Subcutaneous abdominal adipose tissue (tissue), 5 donors: Measurements from ENCODE around the gene EGFR.

Experiments used
- H3K27ac ChIP-seq: one replicate; pipeline ENCODE4 v1.7.0; 2013; ENCODE audit warnings: low read depth, mild to moderate bottlenecking, inconsistent platforms, low read length, moderate library complexity
- H3K27me3 ChIP-seq, 5 donors: one replicate each; pipeline ENCODE4 v1.7.0; 2013; ENCODE audit warnings: low read length in 5 of 5, inconsistent platforms in 1 of 5; ENCODE audit not compliant: control insufficient read depth in 5 of 5, insufficient read depth in 4 of 5
- H3K36me3 ChIP-seq, 5 donors: one replicate each; pipeline ENCODE4 v1.7.0; 2013; ENCODE audit warnings: low read length in 5 of 5; ENCODE audit not compliant: control insufficient read depth in 5 of 5, insufficient read depth in 5 of 5
- H3K4me1 ChIP-seq, 5 donors: one replicate each; pipeline ENCODE4 v1.7.0; 2013; ENCODE audit warnings: low read length in 5 of 5, mild to moderate bottlenecking in 3 of 5, moderate library complexity in 1 of 5; ENCODE audit not compliant: control insufficient read depth in 5 of 5, insufficient read depth in 5 of 5
- H3K4me3 ChIP-seq, 5 donors: one replicate each; pipeline ENCODE4 v1.7.0; 2013; ENCODE audit warnings: low read length in 5 of 5, low read depth in 1 of 5
- H3K9ac ChIP-seq, 5 donors: one replicate each; pipeline ENCODE4 v1.7.0; 2013; ENCODE audit warnings: low read length in 5 of 5, mild to moderate bottlenecking in 4 of 5, moderate library complexity in 3 of 5
- H3K9me3 ChIP-seq, 5 donors: one replicate each; pipeline ENCODE4 v1.7.0; 2013; ENCODE audit warnings: low read length in 5 of 5; ENCODE audit not compliant: control insufficient read depth in 5 of 5
- donor health status: healthy.
- donor health status: healthy.
- donor health status: healthy.
- donor health status: healthy.
- donor health status: healthy.

Gene EGFR

DNA sequence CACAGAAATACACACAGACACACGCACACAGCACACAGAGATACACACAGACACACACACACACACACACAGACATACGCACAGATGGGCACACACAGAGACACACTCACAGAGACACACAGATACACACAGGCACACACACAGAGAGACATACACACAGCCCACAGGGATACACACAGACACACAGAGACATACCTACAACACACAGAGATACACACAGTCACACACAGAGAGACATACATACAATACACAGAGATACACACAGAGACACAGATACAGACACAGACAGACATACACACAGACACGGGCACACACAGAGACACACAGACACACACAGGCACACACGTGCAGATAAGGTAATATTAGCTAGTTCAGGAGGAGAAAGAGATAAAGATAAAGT, 76.9 kb downstream of the EGFR start:
- Histone ChIP-seq H3K36me3 (no peaks in the 10 kb centered on the region), H3K27ac (no peak overlapping the region), H3K4me1 (peaks cover 0 to 56% (median 41%) of the 10 kb centered on the region in 5 donors), H3K9ac (no peak overlapping the region), H3K9me3 (no peaks in the 10 kb centered on the region), H3K4me3 (no peak overlapping the region), H3K27me3 (no peaks in the 10 kb centered on the region)

DNA sequence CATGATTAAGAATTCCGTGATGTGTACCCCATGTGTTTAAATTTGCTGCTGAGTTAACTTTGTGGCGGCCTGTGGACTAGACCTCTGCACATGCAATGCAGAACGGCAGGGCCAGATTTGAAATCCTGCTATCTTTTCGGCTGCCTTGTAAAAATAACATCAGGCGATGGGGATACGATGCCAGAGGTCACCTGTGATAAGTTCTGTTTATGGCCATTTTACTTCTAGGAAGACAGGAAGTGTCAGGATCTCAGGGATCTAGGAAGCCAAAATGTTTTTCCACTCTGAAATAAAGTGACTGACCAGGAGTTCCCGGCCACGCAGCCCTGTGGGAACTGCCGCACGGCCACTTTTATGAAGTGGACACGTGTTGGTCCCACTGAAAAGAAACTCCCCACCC, 77.5 kb downstream of the EGFR start:
- peaks cover 5 to 61% (median 48%) of the 10 kb centered on the region in 5 donors for H3K4me1 ChIP-seq
- H3K27ac ChIP-seq = no peak overlapping the region

DNA sequence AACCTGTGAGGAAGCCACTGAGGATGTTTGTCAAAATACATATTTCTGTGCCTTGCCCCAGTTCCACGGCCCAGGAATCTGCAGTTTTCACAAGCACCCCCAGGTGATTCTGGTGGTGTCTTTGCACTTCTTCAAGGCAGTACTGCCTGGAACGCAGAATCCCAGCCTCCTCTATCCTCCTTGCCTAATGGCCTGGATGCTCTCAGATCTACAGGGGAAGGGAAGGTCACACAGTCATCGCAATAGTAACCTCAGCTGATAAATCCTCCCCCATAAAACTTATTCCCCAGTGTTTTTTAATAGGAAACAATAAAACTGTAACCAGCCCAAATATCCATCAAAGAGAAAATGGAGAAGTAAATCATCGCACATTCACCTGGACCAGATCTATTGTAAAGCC, 78.3 kb downstream of the EGFR start:
- peaks cover 0 to 3% (median 0%) of the 10 kb centered on the region in 5 donors for H3K36me3 ChIP-seq
- H3K27me3 ChIP-seq = no peaks in the 10 kb centered on the region
- peaks cover 5 to 54% (median 42%) of the 10 kb centered on the region in 5 donors for H3K4me1 ChIP-seq
- H3K4me3 ChIP-seq = no peak overlapping the region
- no peak overlapping the region for H3K9ac ChIP-seq
- no peaks in the 10 kb centered on the region for H3K9me3 ChIP-seq
- no peak overlapping the region for H3K27ac ChIP-seq

More for the DNA sequence above, 77.5 kb downstream of the EGFR start:
- Histone ChIP-seq H3K27me3 (no peaks in the 10 kb centered on the region), H3K4me3 (no peak overlapping the region), H3K36me3 (no peaks in the 10 kb centered on the region), H3K9ac (no peak overlapping the region), H3K9me3 (no peaks in the 10 kb centered on the region)

DNA sequence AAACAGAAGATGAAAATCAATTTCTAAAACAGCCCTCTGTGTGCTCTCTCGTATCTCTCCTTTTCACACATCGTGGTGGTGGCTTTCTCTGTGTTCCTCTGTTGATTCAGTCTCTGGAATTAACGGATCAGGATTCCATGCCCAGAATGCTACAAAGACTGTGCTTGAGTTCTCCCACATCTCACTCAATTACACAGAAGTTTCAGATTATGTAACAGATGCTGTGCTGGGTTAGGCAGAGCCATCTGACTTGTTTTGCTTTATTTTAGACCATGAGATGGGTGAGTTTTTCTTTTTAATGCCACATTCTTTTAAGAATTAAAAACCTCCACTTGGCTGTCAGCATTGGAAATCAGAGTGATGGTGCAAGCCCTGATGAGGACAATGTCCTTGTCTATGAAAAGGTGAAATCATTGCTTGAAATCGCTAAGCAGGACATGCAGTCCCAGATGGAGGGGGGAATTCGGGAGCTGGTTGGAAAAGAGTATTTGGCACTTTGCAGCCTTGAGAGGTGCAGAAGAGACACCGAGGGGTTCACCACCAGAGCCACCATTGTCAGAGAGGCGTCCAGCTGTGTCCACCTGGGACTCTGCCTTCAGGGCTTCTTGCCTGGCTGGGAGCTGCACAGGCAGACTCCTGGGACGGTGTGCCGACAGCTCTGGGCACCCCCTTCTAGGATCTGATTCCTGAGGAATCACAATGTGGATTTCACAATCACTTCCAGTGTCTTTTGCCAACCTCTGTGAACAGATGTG, 80.4 kb downstream of the EGFR start:
- Histone ChIP-seq H3K4me3 (no peak overlapping the region), H3K27me3 (no peaks in the 10 kb centered on the region), H3K4me1 (peaks cover 5 to 44% (median 43%) of the 10 kb centered on the region in 5 donors), H3K9me3 (no peaks in the 10 kb centered on the region), H3K36me3 (peaks cover 0 to 4% (median 0%) of the 10 kb centered on the region in 5 donors), H3K27ac (peak overlapping the region; percentile 70), H3K9ac (peak overlapping the region in 1 of 5 donors; percentile 17)

DNA sequence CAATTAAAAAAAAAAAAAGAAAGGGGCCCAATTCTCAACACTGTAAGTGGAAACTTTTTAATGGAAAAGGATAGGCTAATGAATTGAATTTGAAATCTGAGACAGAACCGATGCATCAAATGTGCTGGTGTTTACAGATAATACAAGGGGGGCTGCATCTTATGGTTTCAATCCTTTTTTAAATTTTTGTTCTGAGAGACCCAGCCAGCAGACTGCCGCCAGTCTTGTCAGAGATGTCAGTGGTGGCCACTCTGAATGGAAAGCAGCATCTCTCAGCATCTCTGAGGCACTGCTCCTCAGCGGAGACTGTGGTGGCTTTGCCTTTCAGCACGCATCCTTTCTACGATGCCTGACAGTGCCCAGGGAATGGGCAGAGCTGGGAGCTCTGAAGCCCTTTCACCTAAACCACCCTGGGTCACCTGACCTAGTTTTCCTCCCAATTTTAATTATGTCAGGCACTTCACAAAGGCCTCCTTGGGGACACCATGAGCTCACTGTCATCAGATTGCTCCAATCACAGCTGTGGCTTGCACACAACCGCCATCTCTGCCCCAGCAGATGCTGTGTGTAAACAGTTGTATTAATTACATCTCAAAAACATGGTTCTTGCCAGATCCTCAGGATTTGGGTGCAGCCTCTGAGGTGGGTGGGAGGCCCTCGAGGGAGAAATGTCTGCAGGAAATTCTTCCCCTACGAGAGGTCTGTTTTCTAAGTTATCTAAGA, 81.2 kb downstream of the EGFR start:
- H3K36me3 ChIP-seq = peaks cover 0 to 4% (median 0%) of the 10 kb centered on the region in 5 donors
- peak overlapping the region; percentile 70 for H3K27ac ChIP-seq
- no peaks in the 10 kb centered on the region for H3K9me3 ChIP-seq
- H3K4me1 ChIP-seq = peaks cover 5 to 46% (median 45%) of the 10 kb centered on the region in 5 donors
- H3K4me3 ChIP-seq = peak overlapping the region in 1 of 5 donors; percentile 20
- peak overlapping the region in 1 of 5 donors; percentile 23 for H3K9ac ChIP-seq
- no peaks in the 10 kb centered on the region for H3K27me3 ChIP-seq

DNA sequence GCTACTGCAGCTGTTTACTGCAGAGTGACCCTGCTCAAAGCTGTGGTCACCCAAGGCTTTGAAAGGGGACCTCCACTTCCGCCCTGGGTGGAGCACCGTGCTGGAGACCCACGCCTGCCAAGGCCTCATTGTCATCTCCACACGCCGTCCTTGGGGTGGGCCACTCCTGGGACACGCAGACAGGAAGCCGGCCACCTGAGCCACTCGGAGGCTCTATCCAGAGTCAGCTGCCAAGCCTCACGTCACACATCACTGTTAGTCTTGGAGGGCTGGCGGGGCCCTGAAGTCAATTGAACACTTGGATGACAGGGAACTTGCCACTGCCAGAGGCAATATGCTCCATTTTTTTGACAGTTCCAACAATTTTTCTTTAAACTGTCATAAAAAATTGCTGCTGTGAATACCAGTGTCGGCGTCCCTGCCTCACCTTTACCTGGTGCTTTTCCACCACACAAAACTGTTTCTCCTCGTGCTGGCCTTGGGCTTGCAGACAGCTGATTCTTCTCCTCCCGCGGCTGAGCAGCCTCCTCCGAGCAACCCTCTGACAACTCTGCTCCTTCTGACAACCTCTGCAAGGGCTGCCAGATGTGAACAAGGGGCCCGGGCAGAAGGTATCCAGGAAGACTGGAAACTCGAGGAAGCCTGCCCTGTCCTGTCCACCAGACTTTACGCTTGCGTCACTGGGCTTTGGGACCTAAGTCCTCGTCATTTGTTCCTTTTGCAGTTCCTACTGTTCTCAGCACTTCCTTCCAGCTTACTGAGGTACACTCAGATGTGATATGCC, 81.9 kb downstream of the EGFR start:
- Histone ChIP-seq H3K4me3 (no peak overlapping the region), H3K36me3 (peaks cover 0 to 4% (median 0%) of the 10 kb centered on the region in 5 donors), H3K27ac (peak overlapping the region; percentile 70), H3K9ac (peak overlapping the region in 1 of 5 donors; percentile 23), H3K27me3 (no peaks in the 10 kb centered on the region), H3K9me3 (no peaks in the 10 kb centered on the region), H3K4me1 (peaks cover 5 to 52% (median 50%) of the 10 kb centered on the region in 5 donors)

DNA sequence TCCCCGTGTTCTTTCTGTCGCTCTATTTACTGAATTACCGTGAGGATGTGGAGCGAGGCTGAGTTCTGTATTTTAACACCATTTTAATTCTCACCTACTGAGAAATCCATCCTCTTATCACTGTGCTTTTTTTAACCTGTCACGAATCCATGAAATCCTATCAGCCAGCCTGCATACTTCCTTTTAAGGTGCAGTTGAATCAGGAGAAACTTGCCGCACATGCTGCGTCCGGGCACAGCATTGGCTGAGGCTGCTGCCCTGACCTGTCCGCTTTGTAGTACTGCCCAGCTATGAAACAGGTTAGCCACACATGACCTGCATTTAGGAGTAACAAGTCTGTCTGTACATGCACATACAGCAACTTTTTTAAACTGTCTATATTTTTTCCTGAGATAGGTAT, 82.5 kb downstream of the EGFR start:
- Histone ChIP-seq H3K9me3 (no peaks in the 10 kb centered on the region), H3K9ac (no peak overlapping the region), H3K27ac (peak overlapping the region; percentile 70), H3K4me3 (no peak overlapping the region), H3K27me3 (no peaks in the 10 kb centered on the region), H3K36me3 (peaks cover 0 to 4% (median 0%) of the 10 kb centered on the region in 5 donors), H3K4me1 (peaks cover 5 to 57% (median 53%) of the 10 kb centered on the region in 5 donors)

DNA sequence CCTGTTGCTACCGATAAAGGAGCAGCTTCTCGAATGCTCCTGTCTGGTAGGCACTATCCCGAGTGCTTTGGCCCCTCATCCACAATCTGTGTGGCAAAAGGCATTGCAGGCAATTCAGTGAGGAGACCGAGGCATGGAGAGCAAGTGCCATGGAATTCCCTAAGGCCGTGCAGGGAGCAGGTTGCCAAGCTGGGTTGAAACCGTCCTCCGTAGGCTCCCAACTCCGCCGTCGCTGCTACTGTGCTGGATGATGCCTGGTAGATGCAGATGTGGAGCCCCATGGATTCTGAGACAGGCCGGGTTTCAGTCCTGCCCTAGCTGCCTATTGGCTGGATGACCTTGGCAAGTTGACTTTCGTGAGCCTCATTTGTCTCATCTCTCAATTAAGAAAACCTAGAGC, 85.3 kb downstream of the EGFR start:
- peaks cover 0 to 4% (median 0%) of the 10 kb centered on the region in 5 donors for H3K36me3 ChIP-seq
- H3K4me3 ChIP-seq = no peak overlapping the region
- H3K27me3 ChIP-seq = no peaks in the 10 kb centered on the region
- no peaks in the 10 kb centered on the region for H3K9me3 ChIP-seq
- H3K4me1 ChIP-seq = peaks cover 5 to 62% (median 50%) of the 10 kb centered on the region in 5 donors
- no peak overlapping the region for H3K9ac ChIP-seq
- H3K27ac ChIP-seq = peak overlapping the region; percentile 66

DNA sequence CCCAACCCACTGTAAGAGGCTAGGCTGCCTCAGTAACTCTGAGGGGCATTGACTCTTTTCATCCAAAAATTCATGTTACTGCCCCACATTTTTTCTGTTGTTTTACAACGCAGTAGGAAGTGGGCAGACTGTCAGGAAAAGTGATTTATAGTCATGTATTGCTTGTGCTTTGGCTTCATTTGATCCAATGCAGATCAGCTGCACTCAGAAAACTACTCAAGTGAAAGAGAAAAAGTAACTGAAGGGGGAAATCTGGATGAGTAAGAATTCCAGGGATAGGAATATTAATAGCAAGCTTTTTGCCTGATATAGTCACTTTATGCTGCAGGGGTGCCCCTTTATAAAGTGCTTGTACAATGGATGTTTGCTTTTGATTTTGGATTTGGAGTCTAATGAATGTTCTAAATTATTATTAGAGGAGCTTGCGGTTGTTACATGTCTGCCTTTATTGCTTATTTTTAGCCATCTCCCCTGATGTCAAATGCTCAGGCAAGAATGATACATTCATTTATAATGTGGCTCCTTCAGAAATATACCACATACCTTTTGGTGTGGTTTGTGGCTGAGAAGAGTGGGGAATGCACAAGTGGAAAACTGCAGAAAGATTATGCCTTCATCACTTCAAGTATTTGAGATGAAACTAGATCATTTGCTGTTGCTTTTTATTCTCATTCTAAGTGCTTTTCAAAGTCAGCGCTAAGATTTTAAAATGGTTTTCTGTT, 86.1 kb downstream of the EGFR start:
- H3K4me3 ChIP-seq = no peak overlapping the region
- H3K9me3 ChIP-seq = no peaks in the 10 kb centered on the region
- no peak overlapping the region for H3K9ac ChIP-seq
- H3K4me1 ChIP-seq = peaks cover 5 to 59% (median 43%) of the 10 kb centered on the region in 5 donors
- peaks cover 0 to 4% (median 0%) of the 10 kb centered on the region in 5 donors for H3K36me3 ChIP-seq
- H3K27ac ChIP-seq = peak overlapping the region; percentile 66
- no peaks in the 10 kb centered on the region for H3K27me3 ChIP-seq
